Measurements from ENCODE around the gene P2RX7.

Gene P2RX7

DNA sequence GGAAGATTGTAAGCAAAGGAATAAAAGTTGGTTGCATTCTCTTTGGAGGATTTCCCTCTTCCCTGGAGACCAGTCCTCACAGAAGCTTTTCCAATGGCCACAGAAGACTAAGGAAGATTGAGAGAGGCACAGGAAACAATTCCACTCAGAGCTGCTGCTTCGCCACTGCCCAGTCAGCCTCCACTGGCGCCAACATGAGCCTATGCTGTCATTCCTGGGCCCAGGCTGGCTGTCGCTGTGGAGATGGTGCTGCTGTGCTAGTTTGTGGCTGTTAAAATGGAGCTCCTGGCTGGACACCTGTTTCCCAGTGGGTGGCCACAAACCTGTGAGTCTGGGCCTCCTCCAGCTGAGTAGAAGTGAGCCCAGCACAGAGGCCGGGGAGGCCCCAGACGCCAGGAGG lies 6.6 kb downstream of the P2RX7 start:
- no peak for DNase-seq (ENCODE audit: low read depth in 1 of 2, low spot score in 1 of 2)
- no peak overlapping the region for H3K4me3 ChIP-seq (replicated peaks; ENCODE audit: insufficient read depth, low read length)
- no peak for TF ChIP-seq POLR2AphosphoS5 (IDR thresholded peaks at IDR 0.05; ENCODE audit: low read depth)
- no peak for TF ChIP-seq GABPA (IDR thresholded peaks at IDR 0.05; ENCODE audit: low read depth)
- no peak for TF ChIP-seq SPI1 (IDR thresholded peaks at IDR 0.05; ENCODE audit: borderline replicate concordance, low read depth)
- TF ChIP-seq, protein P1, sequence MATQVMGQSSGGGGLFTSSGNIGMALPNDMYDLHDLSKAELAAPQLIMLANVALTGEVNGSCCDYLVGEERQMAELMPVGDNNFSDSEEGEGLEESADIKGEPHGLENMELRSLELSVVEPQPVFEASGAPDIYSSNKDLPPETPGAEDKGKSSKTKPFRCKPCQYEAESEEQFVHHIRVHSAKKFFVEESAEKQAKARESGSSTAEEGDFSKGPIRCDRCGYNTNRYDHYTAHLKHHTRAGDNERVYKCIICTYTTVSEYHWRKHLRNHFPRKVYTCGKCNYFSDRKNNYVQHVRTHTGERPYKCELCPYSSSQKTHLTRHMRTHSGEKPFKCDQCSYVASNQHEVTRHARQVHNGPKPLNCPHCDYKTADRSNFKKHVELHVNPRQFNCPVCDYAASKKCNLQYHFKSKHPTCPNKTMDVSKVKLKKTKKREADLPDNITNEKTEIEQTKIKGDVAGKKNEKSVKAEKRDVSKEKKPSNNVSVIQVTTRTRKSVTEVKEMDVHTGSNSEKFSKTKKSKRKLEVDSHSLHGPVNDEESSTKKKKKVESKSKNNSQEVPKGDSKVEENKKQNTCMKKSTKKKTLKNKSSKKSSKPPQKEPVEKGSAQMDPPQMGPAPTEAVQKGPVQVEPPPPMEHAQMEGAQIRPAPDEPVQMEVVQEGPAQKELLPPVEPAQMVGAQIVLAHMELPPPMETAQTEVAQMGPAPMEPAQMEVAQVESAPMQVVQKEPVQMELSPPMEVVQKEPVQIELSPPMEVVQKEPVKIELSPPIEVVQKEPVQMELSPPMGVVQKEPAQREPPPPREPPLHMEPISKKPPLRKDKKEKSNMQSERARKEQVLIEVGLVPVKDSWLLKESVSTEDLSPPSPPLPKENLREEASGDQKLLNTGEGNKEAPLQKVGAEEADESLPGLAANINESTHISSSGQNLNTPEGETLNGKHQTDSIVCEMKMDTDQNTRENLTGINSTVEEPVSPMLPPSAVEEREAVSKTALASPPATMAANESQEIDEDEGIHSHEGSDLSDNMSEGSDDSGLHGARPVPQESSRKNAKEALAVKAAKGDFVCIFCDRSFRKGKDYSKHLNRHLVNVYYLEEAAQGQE (IDR thresholded peaks at IDR 0.05; ENCODE audit: insufficient replicate concordance, low read depth), result no peak
- TF ChIP-seq, protein P2, sequence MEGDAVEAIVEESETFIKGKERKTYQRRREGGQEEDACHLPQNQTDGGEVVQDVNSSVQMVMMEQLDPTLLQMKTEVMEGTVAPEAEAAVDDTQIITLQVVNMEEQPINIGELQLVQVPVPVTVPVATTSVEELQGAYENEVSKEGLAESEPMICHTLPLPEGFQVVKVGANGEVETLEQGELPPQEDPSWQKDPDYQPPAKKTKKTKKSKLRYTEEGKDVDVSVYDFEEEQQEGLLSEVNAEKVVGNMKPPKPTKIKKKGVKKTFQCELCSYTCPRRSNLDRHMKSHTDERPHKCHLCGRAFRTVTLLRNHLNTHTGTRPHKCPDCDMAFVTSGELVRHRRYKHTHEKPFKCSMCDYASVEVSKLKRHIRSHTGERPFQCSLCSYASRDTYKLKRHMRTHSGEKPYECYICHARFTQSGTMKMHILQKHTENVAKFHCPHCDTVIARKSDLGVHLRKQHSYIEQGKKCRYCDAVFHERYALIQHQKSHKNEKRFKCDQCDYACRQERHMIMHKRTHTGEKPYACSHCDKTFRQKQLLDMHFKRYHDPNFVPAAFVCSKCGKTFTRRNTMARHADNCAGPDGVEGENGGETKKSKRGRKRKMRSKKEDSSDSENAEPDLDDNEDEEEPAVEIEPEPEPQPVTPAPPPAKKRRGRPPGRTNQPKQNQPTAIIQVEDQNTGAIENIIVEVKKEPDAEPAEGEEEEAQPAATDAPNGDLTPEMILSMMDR (IDR thresholded peaks at IDR 0.05; ENCODE audit: insufficient read depth, low read length), result no peak
- H3K27ac ChIP-seq (replicated peaks), result no peak overlapping the region
- no peaks in the 10 kb centered on the region for H3K27me3 ChIP-seq (ENCODE audit: insufficient read depth, poor library complexity, severe bottlenecking)

DNA sequence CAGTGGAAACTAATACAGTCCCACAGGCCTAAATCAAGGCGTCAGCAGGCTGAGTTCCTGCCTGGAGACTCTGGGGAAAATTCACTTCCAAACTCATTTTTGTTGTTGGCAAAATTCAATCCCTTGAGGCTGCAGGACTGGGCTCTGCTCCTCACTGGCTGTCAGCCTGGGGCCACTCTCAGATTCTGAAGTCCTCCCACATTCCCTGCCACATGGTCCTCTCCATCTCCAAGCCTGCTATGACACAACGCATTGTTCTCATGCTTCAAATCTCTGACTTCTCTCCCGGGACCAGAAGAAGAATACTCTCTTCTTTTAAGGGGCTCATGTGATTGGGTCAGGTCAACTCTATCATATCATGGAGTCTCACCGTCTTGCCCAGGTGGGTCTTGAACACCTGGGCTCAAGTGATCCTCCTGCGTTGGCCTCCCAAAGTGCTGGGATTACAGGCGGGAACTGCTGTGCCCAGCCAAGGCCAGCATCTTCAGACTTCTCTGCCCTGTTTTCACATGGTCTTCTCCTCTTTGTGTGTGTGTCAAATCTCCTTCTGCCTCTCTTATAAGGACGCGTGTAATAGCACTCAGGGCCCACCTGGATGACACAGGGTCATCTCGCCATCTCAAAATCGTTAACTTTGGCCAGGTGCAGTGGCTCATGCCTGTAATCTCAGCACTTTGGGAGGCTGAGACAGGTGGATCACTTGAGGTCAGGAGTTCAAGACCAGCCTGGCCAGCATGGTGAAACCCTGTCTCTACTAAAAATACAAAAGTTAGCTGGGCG lies 9.7 kb downstream of the P2RX7 start:
- no peak overlapping the region for H3K4me3 ChIP-seq (replicated peaks; ENCODE audit: insufficient read depth, low read length)
- no peaks in the 10 kb centered on the region for H3K27me3 ChIP-seq (ENCODE audit: insufficient read depth, poor library complexity, severe bottlenecking)
- peak overlapping the region; percentile 81 for H3K27ac ChIP-seq (replicated peaks)
- no peak for DNase-seq (ENCODE audit: low read depth in 1 of 2, low spot score in 1 of 2)
- TF ChIP-seq, protein P2 (IDR thresholded peaks at IDR 0.05; ENCODE audit: insufficient read depth, low read length), result no peak
- TF ChIP-seq POLR2AphosphoS5 (IDR thresholded peaks at IDR 0.05; ENCODE audit: low read depth) (no peak), GABPA (IDR thresholded peaks at IDR 0.05; ENCODE audit: low read depth) (no peak), SPI1 (IDR thresholded peaks at IDR 0.05; ENCODE audit: borderline replicate concordance, low read depth) (no peak)
- TF ChIP-seq, protein P1 (IDR thresholded peaks at IDR 0.05; ENCODE audit: insufficient replicate concordance, low read depth), result no peak

DNA sequence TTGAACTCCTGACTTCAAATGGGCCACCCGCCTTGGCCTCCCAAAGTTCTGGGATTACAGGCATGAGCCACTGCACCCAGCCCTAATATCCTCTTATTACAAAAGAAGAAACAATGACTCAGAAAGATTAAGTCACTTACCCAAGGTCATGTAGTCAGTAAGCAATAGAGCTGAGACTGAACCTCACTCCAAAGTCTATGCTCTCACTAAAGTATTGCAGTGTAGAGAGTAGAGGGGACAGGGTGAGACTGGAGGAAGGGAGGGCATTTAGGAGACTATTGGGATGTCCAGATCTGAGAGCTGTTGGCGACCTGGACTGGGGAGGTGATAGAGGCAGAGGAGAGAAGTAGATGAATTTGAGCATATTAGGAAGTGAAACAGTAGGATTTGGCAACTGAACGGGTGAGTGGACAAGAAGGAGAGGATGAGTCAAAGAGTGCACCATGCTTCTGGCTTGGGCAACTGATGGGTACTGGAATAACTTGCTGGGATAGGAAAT lies 11.8 kb downstream of the P2RX7 start:
- Histone ChIP-seq H3K27me3 (ENCODE audit: insufficient read depth, poor library complexity, severe bottlenecking) (no peaks in the 10 kb centered on the region), H3K27ac (replicated peaks) (peak overlapping the region; percentile 81), H3K4me3 (replicated peaks; ENCODE audit: insufficient read depth, low read length) (no peak overlapping the region)
- TF ChIP-seq SPI1 (IDR thresholded peaks at IDR 0.05; ENCODE audit: borderline replicate concordance, low read depth) (peak; percentile 44; the same call in 1 of the 2 replicates), POLR2AphosphoS5 (IDR thresholded peaks at IDR 0.05; ENCODE audit: low read depth) (peak; percentile 32; the same call in 1 of the 2 replicates), GABPA (IDR thresholded peaks at IDR 0.05; ENCODE audit: low read depth) (no peak)
- TF ChIP-seq, protein P1 (IDR thresholded peaks at IDR 0.05; ENCODE audit: insufficient replicate concordance, low read depth), result no peak
- TF ChIP-seq, protein P2 (IDR thresholded peaks at IDR 0.05; ENCODE audit: insufficient read depth, low read length), result no peak
- DNase-seq (ENCODE audit: low read depth in 1 of 2, low spot score in 1 of 2), result peak; percentile 69 to 81

All from HL-60 (cell line).